Activated CD8-positive, alpha-beta memory T cell treated with anti-CD3 and anti-CD28 coated beads for 1 hour (primary cell): ENCODE measurements around the gene MAMLD1.

Source experiments
- DNase-seq, 2 donors: peaks; one replicate each; pipeline ENCODE4 v3.0.0-alpha.2; 2020; ENCODE audit warnings: low read depth in 1 of 2; ENCODE audit errors: extremely low read depth in 1 of 2

Gene MAMLD1

GRCh38 chrX:150405006-150405405 lies 41.9 kb downstream of the MAMLD1 start:
- no peak for DNase-seq

GRCh38 chrX:150405576-150405975 lies 42.5 kb downstream of the MAMLD1 start:
- DNase-seq: no peak

- DNase-seq: no peak
These were observed 43.5 kb downstream of the MAMLD1 start for GRCh38 chrX:150406596-150406995.

GRCh38 chrX:150408007-150408406 lies 44.9 kb downstream of the MAMLD1 start:
- no peak for DNase-seq

- DNase-seq: no peak
These were observed 45.4 kb downstream of the MAMLD1 start for GRCh38 chrX:150408561-150408960.

GRCh38 chrX:150409486-150409885 lies 46.4 kb downstream of the MAMLD1 start:
- DNase-seq: no peak

GRCh38 chrX:150409964-150410363 lies 46.8 kb downstream of the MAMLD1 start:
- DNase-seq: no peak

- no peak for DNase-seq
These were observed 47.4 kb downstream of the MAMLD1 start for GRCh38 chrX:150410513-150410912.

GRCh38 chrX:150411656-150412055 lies 48.5 kb downstream of the MAMLD1 start:
- DNase-seq: no peak

GRCh38 chrX:150414228-150414627 lies 51.1 kb downstream of the MAMLD1 start:
- no peak for DNase-seq

GRCh38 chrX:150416469-150416868 lies 53.4 kb downstream of the MAMLD1 start:
- no peak for DNase-seq

GRCh38 chrX:150421816-150422215 lies 58.7 kb downstream of the MAMLD1 start:
- DNase-seq: no peak

- no peak for DNase-seq
These were observed 66.5 kb downstream of the MAMLD1 start for GRCh38 chrX:150429594-150429993.

- no peak for DNase-seq
These were observed 73.1 kb downstream of the MAMLD1 start for GRCh38 chrX:150436195-150436594.

- DNase-seq: no peak
These were observed 75.0 kb downstream of the MAMLD1 start for GRCh38 chrX:150438165-150438564.

GRCh38 chrX:150446151-150446550 lies 83.0 kb downstream of the MAMLD1 start:
- no peak for DNase-seq

GRCh38 chrX:150446995-150447394 lies 83.9 kb downstream of the MAMLD1 start:
- DNase-seq: no peak

- no peak for DNase-seq
These were observed 86.2 kb downstream of the MAMLD1 start for GRCh38 chrX:150449313-150449712.

- no peak for DNase-seq
These were observed 87.5 kb downstream of the MAMLD1 start for GRCh38 chrX:150450519-150451177.

GRCh38 chrX:150451953-150452352 lies 88.8 kb downstream of the MAMLD1 start:
- no peak for DNase-seq

GRCh38 chrX:150454083-150454482 lies 91.0 kb downstream of the MAMLD1 start:
- DNase-seq: no peak

- DNase-seq: no peak
These were observed 91.5 kb downstream of the MAMLD1 start for GRCh38 chrX:150454508-150455214.

- no peak for DNase-seq
These were observed 92.1 kb downstream of the MAMLD1 start for GRCh38 chrX:150455215-150455608.
